GM23338 (cell line): ENCODE measurements around the gene FAM72A. TPM values are rescaled to one million over a fixed set of nuclear protein-coding genes. Genes with fewer than 3 reads are reported as not detected.

Experiments
- ATAC-seq: fragments of 200-7000 bp; cut with Tn5 transposase; 3 replicates; pipeline ENCODE4 v1.9.1; 2020
- DNase-seq: peaks from one replicate; pipeline ENCODE4 v3.0.0-alpha.2; 2015; ENCODE audit warnings: low spot score
- H2AFZ ChIP-seq: fragments of 200-600 bp; sonication (generic); 2 replicates; pipeline ENCODE4 v1.8.0; 2016; ENCODE audit warnings: antibody characterized with exemption, mild to moderate bottlenecking, moderate library complexity
- H3F3A ChIP-seq: fragments of 200-600 bp; sonication (generic); replicated peaks from 2 replicates; pipeline ENCODE4 v1.8.0; 2017; ENCODE audit warnings: antibody characterized with exemption, mixed run types, low read depth
- H3K27ac ChIP-seq: fragments of 200-600 bp; sonication (generic); 2 replicates; pipeline ENCODE4 v1.6.1; 2016; ENCODE audit warnings: low read depth
- H3K27me3 ChIP-seq: fragments of 200-600 bp; sonication (generic); 2 replicates; pipeline ENCODE4 v1.8.0; 2016; ENCODE audit warnings: mild to moderate bottlenecking, mixed run types, moderate library complexity; ENCODE audit not compliant: insufficient read depth
- H3K36me3 ChIP-seq: fragments of 200-600 bp; sonication (generic); 2 replicates; pipeline ENCODE4 v1.8.0; 2016; ENCODE audit warnings: mild to moderate bottlenecking; ENCODE audit not compliant: insufficient read depth
- H3K4me1 ChIP-seq: fragments of 200-600 bp; sonication (generic); 2 replicates; pipeline ENCODE4 v1.8.0; 2016; ENCODE audit warnings: mild to moderate bottlenecking, moderate library complexity; ENCODE audit not compliant: insufficient read depth
- H3K4me2 ChIP-seq: fragments of 200-600 bp; sonication (generic); 2 replicates; pipeline ENCODE4 v1.7.1; 2017; ENCODE audit warnings: mixed run types
- H3K4me3 ChIP-seq: fragments of 200-600 bp; sonication (generic); 2 replicates; pipeline ENCODE4 v1.6.1; 2016; ENCODE audit warnings: mixed run types
- H3K79me2 ChIP-seq: fragments of 200-600 bp; sonication (generic); replicated peaks from 2 replicates; pipeline ENCODE4 v1.8.0; 2017; ENCODE audit warnings: mild to moderate bottlenecking; ENCODE audit not compliant: insufficient read depth
- H3K9me2 ChIP-seq: fragments of 200-600 bp; sonication (generic); 2 replicates; pipeline ENCODE4 v1.8.0; 2017; ENCODE audit not compliant: insufficient read depth
- H4K20me1 ChIP-seq: fragments of 200-600 bp; sonication (generic); replicated peaks from 2 replicates; pipeline ENCODE4 v1.8.0; 2017; ENCODE audit warnings: mild to moderate bottlenecking; ENCODE audit not compliant: insufficient read depth
- H3K27ac Mint-ChIP-seq: 2 replicates; pipeline ENCODE4 v1.8.0; 2020; ENCODE audit warnings: inconsistent platforms, mild to moderate bottlenecking, moderate library complexity, mixed read lengths
- H3K27me3 Mint-ChIP-seq: 3 replicates; pipeline ENCODE4 v1.8.0; 2022; ENCODE audit warnings: low read depth, mild to moderate bottlenecking, moderate library complexity, mixed read lengths, inconsistent platforms; ENCODE audit not compliant: insufficient read depth, poor library complexity
- H3K36me3 Mint-ChIP-seq: 3 replicates; pipeline ENCODE4 v1.8.0; 2021; ENCODE audit warnings: low read depth, mild to moderate bottlenecking, inconsistent platforms, moderate library complexity, mixed read lengths
- H3K4me1 Mint-ChIP-seq: 3 replicates; pipeline ENCODE4 v1.8.0; 2020; ENCODE audit warnings: mild to moderate bottlenecking, inconsistent platforms, mixed read lengths
- H3K4me3 Mint-ChIP-seq: 3 replicates; pipeline ENCODE4 v1.8.0; 2021; ENCODE audit warnings: moderate library complexity, mild to moderate bottlenecking, inconsistent platforms, mixed read lengths
- H3K9me3 Mint-ChIP-seq: 3 replicates; pipeline ENCODE4 v1.8.0; 2020; ENCODE audit warnings: moderate library complexity, mild to moderate bottlenecking, inconsistent platforms, mixed read lengths
- CREB1 ChIP-seq: fragments of 250-450 bp; sonication (Bioruptor Pico); IDR thresholded peaks from 2 replicates; pipeline ENCODE4 v1.5.0; 2020; ENCODE audit warnings: low read depth, mild to moderate bottlenecking, moderate library complexity
- CTCF ChIP-seq, 2 experiments: fragments of 200-600 bp in 1 of 2; sonication (generic) in 1 of 2; conservative IDR thresholded peaks; 2 replicates each; pipeline versions ENCODE4 v1.5.1 to v1.6.1; 2016 to 2017; ENCODE audit warnings: antibody characterized with exemption in 2 of 2, low read depth in 2 of 2, mild to moderate bottlenecking in 2 of 2, moderate library complexity in 1 of 2
- ETS1 ChIP-seq: IDR thresholded peaks from 2 replicates; pipeline ENCODE4 v1.6.1; 2016; ENCODE audit warnings: antibody characterized with exemption
- EZH2 ChIP-seq: fragments of 200-600 bp; sonication (generic); IDR thresholded peaks from one replicate; pipeline ENCODE4 v1.8.0; 2017; ENCODE audit warnings: antibody characterized with exemption, mild to moderate bottlenecking, low read depth; ENCODE audit not compliant: unreplicated experiment
- EZH2phosphoT487 ChIP-seq: fragments of 200-600 bp; sonication (generic); IDR thresholded peaks from one replicate; pipeline ENCODE4 v1.8.1; 2018; ENCODE audit warnings: antibody characterized with exemption; ENCODE audit not compliant: unreplicated experiment
- JUNB ChIP-seq: IDR thresholded peaks from one replicate; pipeline ENCODE4 v1.6.1; 2016; ENCODE audit warnings: antibody characterized with exemption; ENCODE audit not compliant: unreplicated experiment
- NANOG ChIP-seq: IDR thresholded peaks from 2 replicates; pipeline ENCODE4 v1.6.1; 2016; ENCODE audit warnings: antibody characterized with exemption, borderline replicate concordance
- POLR2AphosphoS5 ChIP-seq: IDR thresholded peaks from 2 replicates; pipeline ENCODE4 v1.6.1; 2016; ENCODE audit warnings: antibody characterized with exemption, low read depth
- REST ChIP-seq: IDR thresholded peaks from one replicate; pipeline ENCODE4 v1.6.1; 2018; ENCODE audit warnings: antibody characterized with exemption; ENCODE audit not compliant: unreplicated experiment
- STAT1 ChIP-seq: IDR thresholded peaks from one replicate; pipeline ENCODE4 v1.6.1; 2016; ENCODE audit warnings: antibody characterized with exemption; ENCODE audit not compliant: unreplicated experiment
- ZNF114 ChIP-seq: fragments of 250-450 bp; sonication (Bioruptor Pico); IDR thresholded peaks from 2 replicates; pipeline ENCODE4 v1.5.0; 2020; ENCODE audit warnings: mild to moderate bottlenecking, moderate library complexity
- ZNF331 ChIP-seq: fragments of 250-450 bp; sonication (Bioruptor Pico); IDR thresholded peaks from 2 replicates; pipeline ENCODE4 v1.5.0; 2020; ENCODE audit warnings: low read depth, mild to moderate bottlenecking, moderate library complexity
- polyA plus RNA-seq: library from polyadenylated mRNA; unstranded; fragments of >200 nt; fragmentation: Nextera tagmentation; extraction: Ambion mirVana; gene quantifications from 2 replicates; pipeline ENCODE4 v1.2.1, GENCODE V29; 2016
- total RNA-seq: library from RNA; depleted of rRNA; stranded (reverse); fragments of >200 nt; shearing (Covaris generic); gene quantifications from 2 replicates; pipeline ENCODE4 v1.2.3, GENCODE V29; 2014
- TF ChIP-seq, protein P1 (sequence below): fragments of 250-450 bp; sonication (Bioruptor Pico); IDR thresholded peaks from 2 replicates; pipeline ENCODE4 v1.5.0; 2020; ENCODE audit warnings: mild to moderate bottlenecking, moderate library complexity

Gene FAM72A
- total and polyA plus RNA-seq, 2 experiments from 2014 or later, result 19.1 to 26.7 TPM

GRCh38 chr1:206142770-206143169 lies 59.9 kb downstream of the FAM72A start:
- no peaks in the 10 kb centered on the region for H3K36me3 Mint-ChIP-seq
- H3K27ac Mint-ChIP-seq, result no peak overlapping the region
- no peaks in the 10 kb centered on the region for H3K27me3 Mint-ChIP-seq

More at GRCh38 chr1:206142770-206143169, 59.9 kb downstream of the FAM72A start:
- H3F3A ChIP-seq, result no peaks in the 10 kb centered on the region
- peaks cover 2% of the 10 kb centered on the region; the same call in 1 of the 3 replicates for H3K9me3 Mint-ChIP-seq
- H3K27ac ChIP-seq, result no peak overlapping the region
- H3K79me2 ChIP-seq, result no peaks in the 10 kb centered on the region
- H3K4me3 ChIP-seq, result no peak overlapping the region
- H2AFZ ChIP-seq, result no peak overlapping the region
- no peaks in the 10 kb centered on the region for H3K36me3 ChIP-seq
- peaks cover 14% of the 10 kb centered on the region; the same call in 1 of the 2 replicates for H3K9me2 ChIP-seq
- H3K27me3 ChIP-seq, result no peaks in the 10 kb centered on the region
- DNase-seq (no peak), ATAC-seq (no peak)
- no peak overlapping the region for H3K4me3 Mint-ChIP-seq
- no peak overlapping the region for H3K4me2 ChIP-seq
- peaks cover 7% of the 10 kb centered on the region for H3K4me1 Mint-ChIP-seq
- H3K4me1 ChIP-seq, result no peaks in the 10 kb centered on the region
- TF ChIP-seq, protein P1, sequence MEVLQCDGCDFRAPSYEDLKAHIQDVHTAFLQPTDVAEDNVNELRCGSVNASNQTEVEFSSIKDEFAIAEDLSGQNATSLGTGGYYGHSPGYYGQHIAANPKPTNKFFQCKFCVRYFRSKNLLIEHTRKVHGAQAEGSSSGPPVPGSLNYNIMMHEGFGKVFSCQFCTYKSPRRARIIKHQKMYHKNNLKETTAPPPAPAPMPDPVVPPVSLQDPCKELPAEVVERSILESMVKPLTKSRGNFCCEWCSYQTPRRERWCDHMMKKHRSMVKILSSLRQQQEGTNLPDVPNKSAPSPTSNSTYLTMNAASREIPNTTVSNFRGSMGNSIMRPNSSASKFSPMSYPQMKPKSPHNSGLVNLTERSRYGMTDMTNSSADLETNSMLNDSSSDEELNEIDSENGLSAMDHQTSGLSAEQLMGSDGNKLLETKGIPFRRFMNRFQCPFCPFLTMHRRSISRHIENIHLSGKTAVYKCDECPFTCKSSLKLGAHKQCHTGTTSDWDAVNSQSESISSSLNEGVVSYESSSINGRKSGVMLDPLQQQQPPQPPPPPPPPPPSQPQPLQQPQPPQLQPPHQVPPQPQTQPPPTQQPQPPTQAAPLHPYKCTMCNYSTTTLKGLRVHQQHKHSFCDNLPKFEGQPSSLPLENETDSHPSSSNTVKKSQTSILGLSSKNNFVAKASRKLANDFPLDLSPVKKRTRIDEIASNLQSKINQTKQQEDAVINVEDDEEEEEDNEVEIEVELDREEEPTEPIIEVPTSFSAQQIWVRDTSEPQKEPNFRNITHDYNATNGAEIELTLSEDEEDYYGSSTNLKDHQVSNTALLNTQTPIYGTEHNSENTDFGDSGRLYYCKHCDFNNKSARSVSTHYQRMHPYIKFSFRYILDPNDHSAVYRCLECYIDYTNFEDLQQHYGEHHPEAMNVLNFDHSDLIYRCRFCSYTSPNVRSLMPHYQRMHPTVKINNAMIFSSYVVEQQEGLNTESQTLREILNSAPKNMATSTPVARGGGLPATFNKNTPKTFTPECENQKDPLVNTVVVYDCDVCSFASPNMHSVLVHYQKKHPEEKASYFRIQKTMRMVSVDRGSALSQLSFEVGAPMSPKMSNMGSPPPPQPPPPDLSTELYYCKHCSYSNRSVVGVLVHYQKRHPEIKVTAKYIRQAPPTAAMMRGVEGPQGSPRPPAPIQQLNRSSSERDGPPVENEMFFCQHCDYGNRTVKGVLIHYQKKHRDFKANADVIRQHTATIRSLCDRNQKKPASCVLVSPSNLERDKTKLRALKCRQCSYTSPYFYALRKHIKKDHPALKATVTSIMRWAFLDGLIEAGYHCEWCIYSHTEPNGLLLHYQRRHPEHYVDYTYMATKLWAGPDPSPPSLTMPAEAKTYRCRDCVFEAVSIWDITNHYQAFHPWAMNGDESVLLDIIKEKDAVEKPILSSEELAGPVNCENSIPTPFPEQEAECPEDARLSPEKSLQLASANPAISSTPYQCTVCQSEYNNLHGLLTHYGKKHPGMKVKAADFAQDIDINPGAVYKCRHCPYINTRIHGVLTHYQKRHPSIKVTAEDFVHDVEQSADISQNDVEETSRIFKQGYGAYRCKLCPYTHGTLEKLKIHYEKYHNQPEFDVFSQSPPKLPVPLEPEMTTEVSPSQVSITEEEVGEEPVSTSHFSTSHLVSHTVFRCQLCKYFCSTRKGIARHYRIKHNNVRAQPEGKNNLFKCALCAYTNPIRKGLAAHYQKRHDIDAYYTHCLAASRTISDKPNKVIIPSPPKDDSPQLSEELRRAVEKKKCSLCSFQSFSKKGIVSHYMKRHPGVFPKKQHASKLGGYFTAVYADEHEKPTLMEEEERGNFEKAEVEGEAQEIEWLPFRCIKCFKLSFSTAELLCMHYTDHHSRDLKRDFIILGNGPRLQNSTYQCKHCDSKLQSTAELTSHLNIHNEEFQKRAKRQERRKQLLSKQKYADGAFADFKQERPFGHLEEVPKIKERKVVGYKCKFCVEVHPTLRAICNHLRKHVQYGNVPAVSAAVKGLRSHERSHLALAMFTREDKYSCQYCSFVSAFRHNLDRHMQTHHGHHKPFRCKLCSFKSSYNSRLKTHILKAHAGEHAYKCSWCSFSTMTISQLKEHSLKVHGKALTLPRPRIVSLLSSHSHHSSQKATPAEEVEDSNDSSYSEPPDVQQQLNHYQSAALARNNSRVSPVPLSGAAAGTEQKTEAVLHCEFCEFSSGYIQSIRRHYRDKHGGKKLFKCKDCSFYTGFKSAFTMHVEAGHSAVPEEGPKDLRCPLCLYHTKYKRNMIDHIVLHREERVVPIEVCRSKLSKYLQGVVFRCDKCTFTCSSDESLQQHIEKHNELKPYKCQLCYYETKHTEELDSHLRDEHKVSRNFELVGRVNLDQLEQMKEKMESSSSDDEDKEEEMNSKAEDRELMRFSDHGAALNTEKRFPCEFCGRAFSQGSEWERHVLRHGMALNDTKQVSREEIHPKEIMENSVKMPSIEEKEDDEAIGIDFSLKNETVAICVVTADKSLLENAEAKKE (CRISPR knock-in tag), result no peak
- TF ChIP-seq ZNF331 (CRISPR knock-in tag) (no peak), ETS1 (no peak), NANOG (no peak), REST (no peak), JUNB (no peak), CTCF (conservative IDR thresholded peaks at IDR 0.05; ENCODE audit: low read depth in 2 of 2) (no peak), ZNF114 (CRISPR knock-in tag) (no peak), POLR2AphosphoS5 (no peak), STAT1 (no peak), EZH2phosphoT487 (no peak), EZH2 (no peak), CREB1 (no peak)
- no peaks in the 10 kb centered on the region for H4K20me1 ChIP-seq
